Measurements from ENCODE around the gene LRRC10B.

- no peak for TF ChIP-seq CTCF (IDR thresholded peaks at IDR 0.05)
- no peak for TF ChIP-seq POLR2A (IDR thresholded peaks at IDR 0.05)
These were observed 8.6 kb upstream of the LRRC10B start for GRCh38 chr11:61499816-61500491.

Data from thyroid gland (tissue), 4 donors.